ENCODE measurements around the gene CYB5B.

DNA sequence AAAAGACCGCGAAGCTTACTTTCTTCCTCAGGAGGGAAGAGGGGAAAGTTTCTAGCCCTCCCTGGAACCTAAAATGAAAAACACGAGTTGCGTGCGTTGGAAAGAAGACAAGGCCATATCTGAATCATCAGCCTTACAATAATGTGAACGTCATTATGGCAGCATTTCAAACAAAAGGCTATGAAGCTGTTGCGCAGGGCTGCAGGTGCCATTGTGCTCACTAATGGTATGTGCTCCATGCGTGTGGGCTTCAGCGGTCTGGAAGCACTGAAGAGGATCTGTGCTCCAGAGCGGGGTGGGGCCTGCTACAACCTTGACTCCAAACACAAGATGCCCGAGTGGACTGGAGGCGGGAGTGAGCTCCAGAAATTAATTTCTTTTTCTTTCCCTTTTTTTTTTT is 12.1 kb upstream of the CYB5B start:
- TF ChIP-seq, protein P1, sequence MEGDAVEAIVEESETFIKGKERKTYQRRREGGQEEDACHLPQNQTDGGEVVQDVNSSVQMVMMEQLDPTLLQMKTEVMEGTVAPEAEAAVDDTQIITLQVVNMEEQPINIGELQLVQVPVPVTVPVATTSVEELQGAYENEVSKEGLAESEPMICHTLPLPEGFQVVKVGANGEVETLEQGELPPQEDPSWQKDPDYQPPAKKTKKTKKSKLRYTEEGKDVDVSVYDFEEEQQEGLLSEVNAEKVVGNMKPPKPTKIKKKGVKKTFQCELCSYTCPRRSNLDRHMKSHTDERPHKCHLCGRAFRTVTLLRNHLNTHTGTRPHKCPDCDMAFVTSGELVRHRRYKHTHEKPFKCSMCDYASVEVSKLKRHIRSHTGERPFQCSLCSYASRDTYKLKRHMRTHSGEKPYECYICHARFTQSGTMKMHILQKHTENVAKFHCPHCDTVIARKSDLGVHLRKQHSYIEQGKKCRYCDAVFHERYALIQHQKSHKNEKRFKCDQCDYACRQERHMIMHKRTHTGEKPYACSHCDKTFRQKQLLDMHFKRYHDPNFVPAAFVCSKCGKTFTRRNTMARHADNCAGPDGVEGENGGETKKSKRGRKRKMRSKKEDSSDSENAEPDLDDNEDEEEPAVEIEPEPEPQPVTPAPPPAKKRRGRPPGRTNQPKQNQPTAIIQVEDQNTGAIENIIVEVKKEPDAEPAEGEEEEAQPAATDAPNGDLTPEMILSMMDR (optimal IDR thresholded peaks at IDR 0.05 in 1 of 3, IDR thresholded peaks at IDR 0.05 in 1 of 3, conservative IDR thresholded peaks at IDR 0.05 in 1 of 3; ENCODE audit: extremely low read depth in 1 of 3, insufficient read depth in 2 of 3, low read length in 3 of 3): no peak
- TF ChIP-seq EZH2 (IDR thresholded peaks at IDR 0.05; ENCODE audit: low read length): no peak
